BE2C (cell line): ENCODE measurements around the gene NOVA1. TPM values are rescaled to one million over a fixed set of nuclear protein-coding genes. Genes with fewer than 3 reads are reported as not detected.
A peak's percentile ranks its signal among the peaks of the same experiment; 100 is the strongest.
"Not testable (repeated sequence)": the region's sequence is repeated elsewhere in the genome, so short reads cannot be mapped to it uniquely, and the experiment has no call there.

Experiments used
- DNase-seq: peaks from one replicate; pipeline ENCODE4 v3.0.0-alpha.2; 2020
- H3K27me3 ChIP-seq: fragments of 250-450 bp; sonication (Bioruptor Pico); 2 replicates; pipeline ENCODE4 v1.5.1; 2020; ENCODE audit warnings: mild to moderate bottlenecking
- H3K36me3 ChIP-seq: fragments of 250-450 bp; sonication (Bioruptor Pico); 2 replicates; pipeline ENCODE4 v1.5.1; 2020; ENCODE audit warnings: mild to moderate bottlenecking
- H3K4me1 ChIP-seq: fragments of 250-450 bp; sonication (Bioruptor Pico); 2 replicates; pipeline ENCODE4 v1.5.1; 2020
- H3K4me3 ChIP-seq: 2 replicates; pipeline ENCODE4 v1.5.1; 2011; ENCODE audit warnings: low read depth, low read length
- H3K9me3 ChIP-seq: fragments of 250-450 bp; sonication (Bioruptor Pico); 2 replicates; pipeline ENCODE4 v1.5.1; 2020
- polyA plus RNA-seq: library from polyadenylated mRNA; unstranded; fragments of >200 nt; gene quantifications from one replicate; pipeline ENCODE4 v1.2.1, GENCODE V29; 2012; ENCODE audit warnings: low read depth, missing spikeins; ENCODE audit not compliant: insufficient read length, insufficient read depth
- TF ChIP-seq, protein P1 (sequence below): IDR thresholded peaks from 2 replicates; pipeline ENCODE4 v1.5.1; 2012; ENCODE audit warnings: mild to moderate bottlenecking, low read depth, low read length

The NOVA1 gene, protein sequence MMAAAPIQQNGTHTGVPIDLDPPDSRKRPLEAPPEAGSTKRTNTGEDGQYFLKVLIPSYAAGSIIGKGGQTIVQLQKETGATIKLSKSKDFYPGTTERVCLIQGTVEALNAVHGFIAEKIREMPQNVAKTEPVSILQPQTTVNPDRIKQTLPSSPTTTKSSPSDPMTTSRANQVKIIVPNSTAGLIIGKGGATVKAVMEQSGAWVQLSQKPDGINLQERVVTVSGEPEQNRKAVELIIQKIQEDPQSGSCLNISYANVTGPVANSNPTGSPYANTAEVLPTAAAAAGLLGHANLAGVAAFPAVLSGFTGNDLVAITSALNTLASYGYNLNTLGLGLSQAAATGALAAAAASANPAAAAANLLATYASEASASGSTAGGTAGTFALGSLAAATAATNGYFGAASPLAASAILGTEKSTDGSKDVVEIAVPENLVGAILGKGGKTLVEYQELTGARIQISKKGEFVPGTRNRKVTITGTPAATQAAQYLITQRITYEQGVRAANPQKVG
- polyA plus RNA-seq: 12.7 TPM

- Histone ChIP-seq H3K4me3 (peak within 1 kb of the TSS; percentile 90), H3K36me3 (no peaks in the 10 kb centered on the region), H3K9me3 (no peaks in the 10 kb centered on the region), H3K27me3 (peaks cover 18% of the 10 kb centered on the region), H3K4me1 (no peaks in the 10 kb centered on the region)
- DNase-seq: no peak
- TF ChIP-seq, protein P1, sequence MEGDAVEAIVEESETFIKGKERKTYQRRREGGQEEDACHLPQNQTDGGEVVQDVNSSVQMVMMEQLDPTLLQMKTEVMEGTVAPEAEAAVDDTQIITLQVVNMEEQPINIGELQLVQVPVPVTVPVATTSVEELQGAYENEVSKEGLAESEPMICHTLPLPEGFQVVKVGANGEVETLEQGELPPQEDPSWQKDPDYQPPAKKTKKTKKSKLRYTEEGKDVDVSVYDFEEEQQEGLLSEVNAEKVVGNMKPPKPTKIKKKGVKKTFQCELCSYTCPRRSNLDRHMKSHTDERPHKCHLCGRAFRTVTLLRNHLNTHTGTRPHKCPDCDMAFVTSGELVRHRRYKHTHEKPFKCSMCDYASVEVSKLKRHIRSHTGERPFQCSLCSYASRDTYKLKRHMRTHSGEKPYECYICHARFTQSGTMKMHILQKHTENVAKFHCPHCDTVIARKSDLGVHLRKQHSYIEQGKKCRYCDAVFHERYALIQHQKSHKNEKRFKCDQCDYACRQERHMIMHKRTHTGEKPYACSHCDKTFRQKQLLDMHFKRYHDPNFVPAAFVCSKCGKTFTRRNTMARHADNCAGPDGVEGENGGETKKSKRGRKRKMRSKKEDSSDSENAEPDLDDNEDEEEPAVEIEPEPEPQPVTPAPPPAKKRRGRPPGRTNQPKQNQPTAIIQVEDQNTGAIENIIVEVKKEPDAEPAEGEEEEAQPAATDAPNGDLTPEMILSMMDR: no peak
Observed at GRCh38 chr14:26597589-26598080, at the start of gene NOVA1. Gene NOVA1, minus strand, starts transcription at chr14:26598033. Its CDS starts 597 bp downstream, at chr14:26597436.

DNA sequence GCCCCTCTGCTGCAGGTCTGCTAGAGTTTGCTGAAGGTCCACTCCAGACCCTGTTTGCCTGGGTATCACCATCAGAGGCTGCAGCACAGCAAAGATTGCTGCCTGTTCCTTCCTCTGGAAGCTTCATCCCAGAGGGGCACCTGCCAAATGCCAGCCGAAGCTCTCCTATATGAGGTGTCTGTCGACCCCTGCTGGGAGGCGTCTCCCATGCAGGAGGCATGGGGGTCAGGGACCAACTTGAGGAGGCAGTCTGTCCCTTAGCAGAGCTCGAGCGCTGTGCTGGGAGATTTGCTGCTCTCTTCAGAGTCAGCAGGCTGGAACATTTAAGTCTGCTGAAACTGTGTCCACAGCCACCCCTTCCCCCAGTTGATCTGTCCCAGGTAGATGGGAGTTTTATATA is 47.2 kb upstream of the NOVA1 start:
- TF ChIP-seq, protein P1: peak; percentile 37
- not testable (repeated sequence) for H3K4me3 ChIP-seq, H3K36me3 ChIP-seq, H3K27me3 ChIP-seq, H3K4me1 ChIP-seq, H3K9me3 ChIP-seq
- peak; percentile 44 for DNase-seq

GRCh38 chr14:26636561-26636960 is 38.7 kb upstream of the NOVA1 start:
- H3K4me1 ChIP-seq: no peaks in the 10 kb centered on the region
- no peak overlapping the region for H3K4me3 ChIP-seq
- TF ChIP-seq, protein P1: no peak
- no peaks in the 10 kb centered on the region for H3K27me3 ChIP-seq
- no peaks in the 10 kb centered on the region for H3K36me3 ChIP-seq
- H3K9me3 ChIP-seq: no peaks in the 10 kb centered on the region
- DNase-seq: no peak

- not testable (repeated sequence) for H3K4me1 ChIP-seq, H3K36me3 ChIP-seq, DNase-seq, H3K9me3 ChIP-seq, H3K27me3 ChIP-seq, H3K4me3 ChIP-seq
Observed at GRCh38 chr14:26634946-26635345, 37.1 kb upstream of the NOVA1 start.

DNA sequence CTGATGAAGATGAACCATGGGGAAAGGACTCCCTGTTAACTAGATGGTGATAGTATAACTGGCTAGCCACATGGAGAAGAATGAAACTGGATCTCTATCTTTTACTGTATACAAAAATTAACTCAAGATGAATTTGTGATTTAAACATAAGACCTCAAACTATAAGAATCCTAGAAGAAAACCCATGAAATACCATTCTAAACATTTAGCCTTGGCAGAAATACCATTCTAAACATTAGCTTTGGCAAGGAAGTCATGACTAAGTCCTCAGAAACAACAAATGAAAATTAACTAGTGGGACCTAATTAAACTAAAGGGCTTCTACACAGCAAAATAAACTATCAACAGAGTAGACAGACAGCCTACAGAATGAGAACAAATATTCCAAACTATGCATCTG is 28.4 kb upstream of the NOVA1 start:
- H3K9me3 ChIP-seq: no peaks in the 10 kb centered on the region
- H3K27me3 ChIP-seq: no peaks in the 10 kb centered on the region
- H3K36me3 ChIP-seq: no peaks in the 10 kb centered on the region
- H3K4me3 ChIP-seq: no peak overlapping the region
- TF ChIP-seq, protein P1: no peak
- DNase-seq: no peak
- H3K4me1 ChIP-seq: no peaks in the 10 kb centered on the region

DNA sequence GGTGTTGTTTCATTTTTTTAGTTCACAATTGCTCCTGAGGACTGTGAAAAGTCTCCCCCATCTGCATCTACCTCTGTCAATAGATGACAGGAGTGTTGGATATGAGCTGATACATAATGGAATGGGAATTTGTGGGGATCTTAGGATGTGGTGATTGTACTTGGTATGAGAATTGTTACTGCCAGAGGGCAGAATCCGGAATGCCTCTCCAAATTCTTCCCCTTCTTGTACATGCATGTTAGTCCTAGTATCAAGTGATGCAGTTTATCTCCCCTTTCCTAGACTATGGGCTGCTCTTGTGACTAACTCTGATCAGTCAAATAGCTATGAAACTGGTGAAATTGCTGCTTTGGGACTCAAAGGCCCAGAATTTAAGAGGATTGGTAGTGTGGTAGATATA is 24.8 kb upstream of the NOVA1 start:
- H3K4me3 ChIP-seq: no peak overlapping the region
- no peaks in the 10 kb centered on the region for H3K27me3 ChIP-seq
- no peaks in the 10 kb centered on the region for H3K36me3 ChIP-seq
- H3K4me1 ChIP-seq: no peaks in the 10 kb centered on the region
- no peaks in the 10 kb centered on the region for H3K9me3 ChIP-seq
- DNase-seq: no peak
- TF ChIP-seq, protein P1: no peak
